Mesodermal cell (in vitro differentiated cells): ENCODE data around the gene PGA5.

ENCODE experiments used
- H3K27ac ChIP-seq: 2 replicates; pipeline ENCODE4 v1.7.0; 2013; ENCODE audit warnings: mild to moderate bottlenecking, low read depth, low read length, moderate library complexity; ENCODE audit not compliant: severe bottlenecking
- H3K36me3 ChIP-seq: 2 replicates; pipeline ENCODE4 v1.7.1; 2013; ENCODE audit warnings: mild to moderate bottlenecking, low read length, moderate library complexity; ENCODE audit not compliant: control insufficient read depth, insufficient read depth
- H3K4me1 ChIP-seq: one replicate; pipeline ENCODE4 v1.7.1; 2013; ENCODE audit warnings: mild to moderate bottlenecking, low read length; ENCODE audit not compliant: insufficient read depth, control insufficient read depth, poor library complexity, severe bottlenecking
- H3K4me3 ChIP-seq: 2 replicates; pipeline ENCODE4 v1.7.0; 2013; ENCODE audit warnings: low read length, control low read depth, mild to moderate bottlenecking; ENCODE audit not compliant: insufficient read depth, poor library complexity, severe bottlenecking; ENCODE audit errors: extremely low read depth
- H3K9me3 ChIP-seq: 2 replicates; pipeline ENCODE4 v1.7.1; 2013; ENCODE audit warnings: mild to moderate bottlenecking, low read length, moderate library complexity; ENCODE audit not compliant: control insufficient read depth
- WGBS, 2 experiments: methylation state at CpG; one replicate each; pipeline ENCODE4 v1.1.5; 2013; ENCODE audit warnings: missing lambda C conversion rate in 2 of 2; ENCODE audit not compliant: insufficient coverage in 2 of 2; 5-methylcytosine and 5-hydroxymethylcytosine counted together

PGA5 gene

DNA sequence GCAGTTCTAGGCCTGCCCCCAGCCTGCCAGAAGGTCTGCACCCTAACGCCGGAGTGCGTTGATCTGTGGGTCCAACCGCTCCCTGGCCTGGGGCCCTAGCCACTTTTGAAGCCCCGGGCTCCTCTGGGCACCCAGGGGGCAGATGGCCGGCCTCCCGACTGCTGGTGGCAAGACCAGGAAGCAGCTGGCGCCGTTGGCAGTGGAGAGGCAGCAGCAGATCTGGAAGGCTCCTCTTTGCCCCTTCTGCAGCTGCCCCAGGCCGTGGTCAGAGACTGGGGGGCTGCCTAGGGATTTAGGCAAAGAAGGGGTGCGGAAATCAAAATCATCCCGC, 54.6 kb downstream of the PGA5 start:
- WGBS, 2 experiments: 61 to 72% methylated on average over 7 to 10 of the region's 12 CpGs
- H3K4me3 ChIP-seq: peak overlapping the region; percentile 66
- H3K27ac ChIP-seq: peak overlapping the region; percentile 64
- H3K36me3 ChIP-seq: peaks cover 34% of the 10 kb centered on the region
- peaks cover 18% of the 10 kb centered on the region for H3K4me1 ChIP-seq
- H3K9me3 ChIP-seq: no peaks in the 10 kb centered on the region

DNA sequence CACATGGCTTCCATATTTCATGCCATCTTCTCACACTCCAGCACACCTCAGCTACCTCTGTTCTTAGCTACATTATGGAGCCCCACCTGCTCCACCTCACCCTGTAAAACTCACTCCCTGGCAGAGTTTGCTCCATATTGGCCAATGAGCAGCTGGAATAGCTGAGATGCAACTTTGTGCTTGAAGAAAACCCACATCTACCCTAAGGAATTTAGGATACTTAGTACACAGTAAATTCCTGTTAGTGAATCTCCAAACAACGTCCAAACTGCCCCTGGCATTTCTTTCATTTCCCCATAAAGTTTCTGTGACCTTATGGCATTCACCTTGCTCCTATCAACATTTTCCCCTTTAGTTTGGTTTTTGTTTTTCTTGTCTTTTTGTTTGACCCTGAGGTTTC, 56.4 kb downstream of the PGA5 start:
- Histone ChIP-seq H3K36me3 (peaks cover 42% of the 10 kb centered on the region), H3K4me1 (peaks cover 18% of the 10 kb centered on the region), H3K27ac (peak overlapping the region; percentile 59), H3K4me3 (no peak overlapping the region), H3K9me3 (no peaks in the 10 kb centered on the region)
- no CpG with 5 or more reads among the region's 1 CpG for WGBS, 2 experiments

DNA sequence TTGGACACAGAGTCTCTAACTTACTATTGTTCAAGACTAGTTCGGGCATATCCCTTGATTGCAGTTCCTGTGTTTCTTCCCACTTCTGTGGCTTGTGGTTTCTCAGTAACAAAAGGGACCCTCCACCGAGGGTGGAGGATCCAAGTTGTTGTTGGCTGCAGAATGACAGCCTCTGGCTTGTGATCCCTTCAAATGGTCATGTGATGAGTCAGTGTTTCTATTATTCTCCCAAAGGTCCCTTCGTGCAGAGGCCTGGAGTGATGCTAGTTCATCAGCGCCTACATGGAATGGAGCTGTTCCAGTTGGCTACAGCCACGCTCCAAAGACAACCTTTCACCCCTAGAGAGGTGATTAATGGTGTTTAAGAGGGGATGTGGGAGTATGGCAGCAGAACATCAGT, 56.8 kb downstream of the PGA5 start:
- H3K27ac ChIP-seq: peak overlapping the region; percentile 59
- WGBS, 2 experiments: 40 to 79% methylated on average over 1 to 3 of the region's 5 CpGs

DNA sequence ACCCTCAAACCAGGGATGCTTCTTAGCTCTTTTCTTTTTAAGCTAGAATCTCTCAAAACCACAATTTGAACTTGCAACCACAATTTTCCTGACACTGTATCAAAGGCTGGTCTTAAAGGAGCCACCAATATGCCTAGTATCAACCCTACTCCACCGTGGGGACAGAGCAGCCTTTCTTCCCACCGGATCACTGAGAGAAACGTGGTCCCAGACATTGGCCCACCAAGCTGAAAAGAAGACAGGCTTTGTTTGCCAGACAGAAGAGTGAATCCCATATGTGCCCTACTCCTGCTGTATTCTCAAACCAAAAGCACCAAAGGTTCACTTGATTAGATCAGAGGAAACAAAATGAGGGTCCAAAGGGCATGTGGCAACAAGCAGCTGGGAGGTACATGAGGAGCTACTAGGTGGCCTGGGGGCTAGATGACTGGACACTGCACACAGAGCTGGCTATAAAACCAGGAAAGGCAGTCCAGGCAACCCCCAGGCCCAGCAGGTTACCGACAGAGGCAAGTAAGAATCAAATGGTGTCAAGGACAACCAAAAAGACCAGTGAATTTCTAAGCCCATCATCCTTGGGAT, 57.8 kb downstream of the PGA5 start:
- 85 to 100% methylated on average over 4 of the region's 4 CpGs for WGBS, 2 experiments
- Histone ChIP-seq H3K27ac (no peak overlapping the region), H3K9me3 (no peaks in the 10 kb centered on the region), H3K4me3 (no peak overlapping the region), H3K36me3 (peaks cover 55% of the 10 kb centered on the region), H3K4me1 (peaks cover 18% of the 10 kb centered on the region)

More for the DNA sequence above, 56.8 kb downstream of the PGA5 start:
- Histone ChIP-seq H3K9me3 (no peaks in the 10 kb centered on the region), H3K4me1 (peaks cover 18% of the 10 kb centered on the region), H3K36me3 (peaks cover 45% of the 10 kb centered on the region), H3K4me3 (no peak overlapping the region)
